Measurements from ENCODE around the gene ETV3.

Gene ETV3

DNA sequence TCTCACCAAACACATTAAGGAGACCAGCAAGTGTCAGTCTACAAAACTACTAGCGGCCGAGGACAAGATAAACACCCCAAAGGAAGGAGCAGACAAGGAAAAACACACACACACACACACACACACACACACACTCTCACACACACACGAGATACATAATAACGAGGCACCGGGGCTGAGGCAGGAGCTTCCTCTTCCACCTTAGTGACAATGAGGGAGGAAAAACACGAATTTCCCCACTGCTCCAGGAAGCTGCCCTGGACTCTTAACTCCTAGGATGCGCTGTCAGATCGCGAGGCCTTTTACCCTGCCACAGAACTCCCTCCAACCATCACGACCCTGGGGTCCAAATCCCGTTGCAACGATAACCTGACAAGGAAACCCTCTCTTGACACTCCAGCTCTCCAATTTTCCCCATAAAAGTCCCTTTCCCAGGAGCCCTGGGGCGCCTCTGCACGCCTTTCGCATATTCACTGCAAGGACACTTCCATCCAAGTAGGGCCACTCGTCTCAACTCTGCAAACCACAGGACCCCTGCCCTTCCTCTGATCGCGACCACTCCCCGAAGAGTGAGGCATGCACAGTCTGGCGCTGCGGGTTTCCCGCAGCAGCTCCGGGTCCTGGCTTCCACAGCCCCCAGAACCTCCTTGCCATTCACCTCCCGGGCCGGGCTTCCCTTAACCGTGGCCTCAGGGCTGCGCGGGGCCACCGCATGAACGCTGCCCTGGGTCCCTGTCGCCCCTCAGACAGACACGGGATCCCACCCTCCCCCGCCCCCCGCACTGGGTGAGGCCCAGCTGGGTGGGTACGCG is 581 bp downstream of the ETV3 start:
- peak; percentile 10 to 32 for DNase-seq

- peak in 1 of 2 experiments; percentile 33 for DNase-seq
Measured at GRCh38 chr1:157137046-157137407, 1.2 kb downstream of the ETV3 start.

- no peak for DNase-seq
Measured at GRCh38 chr1:157136133-157136532, 2.1 kb downstream of the ETV3 start.

DNA sequence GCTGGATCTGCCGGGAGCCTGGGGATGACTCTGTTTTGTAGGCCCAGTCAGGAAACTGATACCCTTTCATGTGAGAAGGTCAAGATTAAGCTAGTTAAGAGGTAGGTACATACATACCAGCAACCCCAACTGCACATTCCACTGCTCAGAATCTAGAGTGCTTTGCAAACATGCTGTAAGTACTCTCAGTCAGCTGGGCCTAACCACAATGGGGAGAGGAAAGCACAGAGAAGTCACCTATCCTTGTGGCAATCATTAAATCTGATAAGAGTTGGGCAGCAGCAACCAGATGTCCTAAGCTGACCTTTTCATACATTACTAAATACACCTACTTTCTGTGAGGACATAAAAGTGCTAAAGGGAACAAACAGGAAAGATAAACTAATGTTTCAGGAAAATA is 2.5 kb downstream of the ETV3 start:
- DNase-seq: no peak

GRCh38 chr1:157135070-157135469 is 3.1 kb downstream of the ETV3 start:
- DNase-seq: no peak

DNA sequence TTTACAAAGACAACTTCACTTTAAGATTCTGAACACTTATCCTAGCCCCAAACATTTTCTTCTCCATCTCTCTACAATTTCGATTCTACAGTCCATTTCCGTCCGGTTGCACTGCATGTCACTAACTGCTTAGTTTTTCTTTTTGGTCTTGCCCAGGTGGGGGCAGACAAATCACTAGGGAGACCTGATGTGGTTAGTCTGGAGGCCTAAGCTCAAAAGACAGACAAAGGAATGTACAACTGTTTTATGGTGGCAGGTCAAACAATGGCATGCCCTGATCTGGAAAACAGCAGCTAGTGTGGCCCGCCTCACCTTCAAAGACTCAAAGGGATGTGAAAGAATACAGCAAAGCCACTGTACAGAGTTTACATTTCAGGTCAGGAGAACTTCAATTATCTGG is 3.8 kb downstream of the ETV3 start:
- DNase-seq: no peak

DNA sequence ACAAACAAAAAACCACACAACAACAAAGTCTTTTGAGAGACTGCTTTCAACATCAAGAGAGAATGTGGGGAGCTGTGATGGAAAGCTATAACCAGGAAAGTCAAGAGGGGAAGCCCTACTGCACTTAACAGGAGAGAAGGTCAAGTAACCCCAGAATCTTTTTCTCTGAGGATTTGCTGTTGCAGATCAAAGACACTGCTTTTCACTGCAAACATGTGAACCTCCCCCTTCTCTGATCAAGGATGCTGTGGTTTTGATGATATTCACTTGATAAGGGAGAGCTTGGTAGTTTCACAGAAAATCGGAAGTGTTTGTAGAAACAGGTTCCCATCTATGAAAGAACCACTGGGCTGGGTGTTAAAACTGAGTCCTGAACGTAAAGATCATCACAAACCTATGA is 4.8 kb downstream of the ETV3 start:
- DNase-seq: no peak

- DNase-seq: no peak
Measured at GRCh38 chr1:157132616-157133167, 5.5 kb downstream of the ETV3 start.

GRCh38 chr1:157132111-157132510 is 6.1 kb downstream of the ETV3 start:
- DNase-seq: no peak

- DNase-seq: no peak
Measured at GRCh38 chr1:157131281-157131680, 6.9 kb downstream of the ETV3 start.

DNA sequence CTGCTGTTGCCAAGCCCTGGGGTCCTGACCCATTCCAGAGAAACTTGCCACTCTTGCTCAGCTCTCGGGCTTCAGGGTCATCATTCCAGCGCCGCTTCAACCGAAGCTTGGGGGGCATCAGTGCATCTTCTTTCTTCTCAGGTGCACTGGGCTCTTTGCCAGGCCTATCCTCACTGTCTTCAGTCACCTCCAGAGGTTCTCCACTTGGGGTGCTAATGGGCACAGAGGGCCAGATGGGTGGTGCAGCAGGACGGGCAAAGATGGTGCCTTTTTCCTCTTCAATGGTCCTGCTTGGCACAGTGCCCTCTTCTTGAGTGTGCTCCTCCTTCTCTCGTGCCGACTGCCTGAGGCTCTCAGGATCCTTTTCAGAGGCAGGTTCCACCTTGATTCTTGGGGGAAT is 13.3 kb downstream of the ETV3 start:
- no peak for DNase-seq

DNA sequence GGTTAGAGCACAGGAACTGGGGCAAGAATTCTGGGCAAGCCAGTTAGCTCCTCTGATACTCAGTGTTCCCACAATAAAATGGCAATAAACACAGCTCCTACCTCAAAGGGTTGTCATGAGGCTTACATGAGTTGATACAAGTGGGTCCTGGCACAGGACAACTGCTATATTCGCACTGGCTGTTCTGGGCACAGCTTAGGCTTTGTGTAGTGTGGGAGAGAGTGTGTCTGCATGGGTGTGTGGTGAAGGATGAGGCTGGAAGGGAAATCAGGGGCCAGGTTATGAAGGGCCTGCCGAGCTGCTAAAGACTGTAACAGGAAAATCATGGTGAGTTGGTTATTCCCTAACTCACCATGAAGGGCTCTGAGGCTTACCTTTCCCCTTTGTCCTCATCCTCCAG is 18.7 kb downstream of the ETV3 start:
- DNase-seq: no peak

- DNase-seq: no peak
Measured at GRCh38 chr1:157119008-157119407, 19.2 kb downstream of the ETV3 start.

DNA sequence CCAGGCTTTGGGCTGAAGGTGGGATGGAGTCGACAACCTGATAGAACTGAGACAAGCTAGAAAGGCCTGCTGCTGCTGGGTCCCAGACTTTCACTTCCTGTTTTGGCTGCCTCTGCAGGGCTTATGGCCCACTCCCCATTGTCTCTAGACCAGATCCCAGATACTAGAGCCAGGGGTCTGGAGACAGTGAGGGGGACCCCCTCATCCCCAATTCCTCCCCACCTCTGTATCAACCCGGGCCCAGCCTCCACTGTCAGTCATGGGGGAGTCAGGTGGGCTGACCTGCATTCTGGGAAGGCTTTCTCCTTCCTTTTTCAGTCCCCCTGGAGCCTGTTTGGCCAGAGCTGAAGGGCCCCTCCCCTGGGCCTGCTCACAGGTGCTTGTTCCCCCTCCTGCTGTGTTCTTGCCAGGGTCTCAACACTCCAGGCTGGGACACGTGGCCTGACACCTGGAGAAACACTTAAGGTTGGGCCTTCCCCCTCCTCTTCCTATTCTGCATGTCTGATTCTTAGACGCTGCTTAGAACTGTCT is 20.6 kb downstream of the ETV3 start:
- no peak for DNase-seq

DNA sequence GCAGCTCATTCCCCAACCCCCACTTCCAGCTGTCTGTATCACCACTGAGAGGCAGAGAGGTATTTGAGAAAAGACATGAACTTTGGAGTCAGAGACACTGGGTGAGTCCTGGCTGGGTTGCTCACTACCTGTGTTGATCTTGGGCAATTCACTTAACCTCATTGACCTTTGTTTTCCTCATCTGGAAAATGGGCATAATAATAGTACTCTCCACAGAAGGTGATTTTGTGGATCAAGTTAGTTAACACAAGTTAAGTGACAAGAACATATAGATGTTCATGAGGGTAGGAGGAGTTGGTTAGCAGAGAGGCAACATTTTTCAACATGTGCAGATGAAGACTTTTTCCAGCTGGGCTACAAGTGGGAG is 21.5 kb downstream of the ETV3 start:
- DNase-seq: no peak

DNA sequence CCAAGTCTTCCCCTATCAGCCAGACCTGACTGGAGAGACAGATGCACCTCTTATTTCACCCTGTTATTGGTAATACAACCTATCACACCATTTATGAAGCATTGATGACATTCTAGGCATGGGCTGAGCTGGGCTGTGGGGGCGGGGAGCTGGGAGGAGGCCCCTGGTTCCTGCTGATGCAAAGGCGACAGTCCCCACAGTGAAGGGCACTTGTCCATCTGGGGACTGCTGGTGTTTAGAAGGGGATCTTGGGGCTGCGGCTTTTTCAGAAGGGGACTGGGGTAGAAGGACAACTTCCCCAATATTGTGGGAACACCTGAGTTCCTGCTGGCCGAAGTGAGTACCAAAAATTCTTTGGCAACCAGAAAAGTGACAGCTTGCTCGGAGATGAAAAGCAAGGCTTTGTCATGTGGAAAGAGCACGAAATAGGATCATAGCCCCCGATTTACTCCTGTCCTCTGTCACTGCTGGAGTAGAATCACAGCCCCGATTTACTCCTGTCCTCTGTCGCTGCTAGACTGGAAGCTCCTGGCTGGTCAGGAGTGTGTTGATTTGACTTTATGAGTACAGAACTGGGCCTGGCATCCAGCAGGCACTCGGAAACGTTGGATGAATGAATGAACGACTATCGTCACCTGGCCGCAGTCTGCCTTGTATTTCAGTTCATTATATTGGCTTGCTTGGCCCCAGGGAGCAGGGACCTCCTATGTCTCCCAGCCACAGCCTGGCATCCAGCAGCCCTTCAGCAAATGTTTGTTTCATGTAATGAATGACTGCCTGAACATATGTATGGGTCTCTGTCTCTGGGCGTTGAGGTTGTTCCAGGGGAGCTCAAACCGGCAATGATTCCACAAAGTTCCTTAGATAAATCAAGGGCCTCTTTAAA is 22.1 kb downstream of the ETV3 start:
- no peak for DNase-seq

GRCh38 chr1:157115429-157115838 is 22.8 kb downstream of the ETV3 start:
- DNase-seq: no peak

GRCh38 chr1:157114183-157115121 is 23.7 kb downstream of the ETV3 start:
- DNase-seq: no peak

DNA sequence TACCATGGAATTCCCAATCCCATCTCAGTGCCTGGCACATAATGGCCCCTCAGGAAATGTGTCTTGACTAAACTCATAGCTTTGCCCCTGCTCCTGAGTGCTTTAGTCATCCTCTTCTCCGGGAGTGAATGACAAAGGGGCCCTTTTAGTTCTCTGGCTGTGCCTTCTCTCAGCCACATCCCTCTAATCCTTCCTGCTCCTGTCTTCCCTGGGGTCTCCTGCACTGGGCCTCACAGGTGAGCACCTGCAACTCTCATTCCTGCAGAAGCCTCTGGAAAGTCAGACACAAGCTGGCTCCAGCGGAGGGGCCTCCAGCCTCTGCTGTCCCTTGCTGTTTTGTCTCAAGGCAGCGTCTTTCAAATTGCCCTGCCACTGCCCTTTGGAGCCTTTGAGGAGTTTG is 24.6 kb downstream of the ETV3 start:
- no peak for DNase-seq

- no peak for DNase-seq
Measured at GRCh38 chr1:157113106-157113505, 25.1 kb downstream of the ETV3 start.

DNA sequence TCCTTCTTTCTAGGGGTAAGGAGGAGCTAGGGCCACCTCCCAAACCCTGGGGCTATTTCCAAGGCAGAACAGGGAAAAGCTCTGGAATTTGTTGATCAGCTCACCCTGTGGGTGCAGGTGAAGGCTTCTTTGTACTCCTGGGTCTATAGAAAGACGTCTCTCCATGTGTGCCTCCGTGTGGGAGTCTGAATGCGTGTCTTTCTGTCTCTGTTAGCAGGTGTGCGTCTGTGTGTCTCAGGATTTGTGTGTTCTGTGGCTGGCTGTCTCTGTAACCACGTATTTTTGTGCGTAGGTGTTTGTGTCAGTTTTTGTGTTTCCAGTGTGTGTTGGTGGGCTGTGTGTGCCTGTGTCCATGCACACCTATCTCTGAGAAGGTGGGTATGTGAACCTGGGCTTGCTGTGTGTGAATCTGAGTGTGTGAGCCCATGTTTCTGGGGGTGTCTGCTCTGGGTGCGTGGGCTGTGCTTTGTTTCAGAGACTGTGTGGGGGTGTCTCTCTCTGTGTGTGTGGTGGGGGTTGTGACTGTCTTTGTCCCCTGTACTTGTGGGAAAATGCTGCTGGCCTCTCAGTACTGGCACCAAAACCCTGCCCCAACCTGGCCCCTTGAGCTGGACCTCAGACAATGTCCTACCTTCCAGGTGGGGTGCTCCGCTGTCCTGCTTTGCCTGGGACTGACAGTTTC is 25.9 kb downstream of the ETV3 start:
- no peak for DNase-seq
